Anterior cingulate cortex (tissue), 58 donors: ENCODE measurements around the gene LRCH3.

ENCODE experiments used
- DNase-seq, 58 donors: peaks; one replicate each; lab custom pipeline; 2025; lab: John Stamatoyannopoulos, UW

The LRCH3 gene

DNA sequence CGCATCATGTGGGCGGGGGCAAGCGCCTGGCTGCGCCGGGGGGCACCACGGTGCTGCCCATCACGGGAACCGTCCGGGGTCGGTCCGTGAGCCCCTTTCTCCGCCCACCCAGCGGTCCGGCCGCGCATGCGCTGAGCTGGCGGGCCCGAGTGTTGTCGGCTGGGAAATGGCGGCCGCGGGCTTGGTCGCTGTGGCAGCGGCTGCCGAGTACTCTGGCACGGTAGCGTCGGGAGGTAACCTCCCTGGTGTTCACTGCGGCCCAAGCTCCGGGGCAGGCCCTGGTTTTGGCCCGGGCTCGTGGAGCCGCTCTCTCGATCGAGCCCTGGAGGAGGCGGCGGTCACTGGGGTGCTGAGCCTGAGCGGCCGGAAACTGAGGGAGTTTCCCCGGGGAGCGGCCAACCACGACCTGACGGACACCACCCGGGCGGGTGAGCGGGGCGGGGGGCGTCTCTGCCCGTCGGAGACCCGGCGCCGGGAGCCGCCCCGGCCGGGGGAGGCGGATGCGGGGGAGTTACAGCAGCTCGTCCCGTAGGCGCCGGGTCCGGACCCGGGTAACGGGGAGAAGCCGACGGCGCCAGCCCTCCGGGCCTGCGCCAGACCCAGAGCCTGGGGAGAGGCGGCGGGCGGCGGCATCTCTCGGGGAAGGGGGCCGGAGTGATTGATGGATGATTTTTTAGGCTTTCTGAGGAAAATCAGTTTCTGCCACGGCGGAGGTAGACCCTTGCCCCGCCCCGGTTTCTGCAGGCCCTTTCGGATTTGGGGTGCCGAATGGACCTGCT, at the start of gene LRCH3:
TSS of gene LRCH3 (plus strand) at position 142 of the 779 bp plus-strand sequence. CDS start at position 167, 25 bp downstream.
- peak; percentile 38 to 92 (median 79) for DNase-seq

DNA sequence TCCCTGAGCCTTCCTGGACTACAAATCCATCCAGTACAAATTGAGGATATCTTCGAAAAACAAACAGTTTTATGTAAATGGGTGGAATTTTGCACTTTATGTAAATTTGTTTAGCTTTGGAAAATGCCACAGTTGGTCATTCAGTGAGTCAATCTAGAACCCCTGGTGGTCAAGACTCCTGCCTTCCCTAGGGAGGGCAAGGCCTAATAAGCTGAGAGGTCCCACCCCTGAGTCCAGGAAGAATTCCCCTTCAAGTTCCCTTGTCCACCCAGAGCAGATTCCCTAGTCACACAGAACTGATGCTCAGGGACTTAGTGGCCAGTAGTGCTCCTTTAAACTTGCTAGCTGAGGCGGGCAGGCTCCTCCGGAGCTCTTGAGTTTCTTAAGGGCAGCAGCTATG, 48.3 kb upstream of the LRCH3 start:
- no peak for DNase-seq

DNA sequence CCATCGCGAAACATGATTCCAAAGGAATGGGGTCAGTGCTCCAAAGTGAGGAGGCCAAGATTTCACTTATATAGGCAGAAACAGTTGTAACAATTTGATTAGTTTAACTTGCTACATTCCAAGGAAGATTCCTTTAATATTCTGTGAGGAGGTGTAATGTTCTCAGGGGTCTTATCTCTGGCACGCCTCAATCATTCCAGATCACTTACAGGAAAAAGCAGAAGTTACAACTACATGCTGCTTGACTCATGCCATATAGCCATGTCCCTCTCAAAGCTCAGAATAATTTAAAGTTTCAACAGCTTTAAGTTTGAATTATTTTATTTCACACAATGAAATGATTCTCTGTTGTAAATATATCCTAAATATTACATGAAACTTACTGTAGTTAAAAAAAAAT, 44.8 kb upstream of the LRCH3 start:
- no peak for DNase-seq

DNA sequence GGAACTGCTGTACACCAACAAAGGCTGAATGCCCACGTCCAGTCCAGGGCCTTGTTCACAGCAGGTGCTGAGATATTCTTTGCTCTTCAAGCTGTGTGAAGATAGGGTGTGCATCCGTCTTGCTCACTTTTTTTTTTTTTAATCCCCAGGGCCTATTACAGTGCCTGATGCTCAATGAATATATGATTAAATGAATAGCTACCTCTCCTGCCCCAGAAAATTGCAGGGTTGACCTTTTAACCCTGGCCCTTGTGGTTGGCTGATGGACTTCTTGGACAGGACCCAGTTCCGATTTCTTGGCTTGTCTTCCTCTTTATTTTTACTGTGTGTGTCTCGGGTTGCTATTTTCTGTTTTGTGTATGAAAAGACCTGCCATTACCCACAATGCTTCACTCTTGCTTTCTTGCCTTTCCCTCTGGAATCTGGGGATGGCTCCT, 44.2 kb upstream of the LRCH3 start:
- peak in 1 of 58 donors; percentile 6 for DNase-seq

DNA sequence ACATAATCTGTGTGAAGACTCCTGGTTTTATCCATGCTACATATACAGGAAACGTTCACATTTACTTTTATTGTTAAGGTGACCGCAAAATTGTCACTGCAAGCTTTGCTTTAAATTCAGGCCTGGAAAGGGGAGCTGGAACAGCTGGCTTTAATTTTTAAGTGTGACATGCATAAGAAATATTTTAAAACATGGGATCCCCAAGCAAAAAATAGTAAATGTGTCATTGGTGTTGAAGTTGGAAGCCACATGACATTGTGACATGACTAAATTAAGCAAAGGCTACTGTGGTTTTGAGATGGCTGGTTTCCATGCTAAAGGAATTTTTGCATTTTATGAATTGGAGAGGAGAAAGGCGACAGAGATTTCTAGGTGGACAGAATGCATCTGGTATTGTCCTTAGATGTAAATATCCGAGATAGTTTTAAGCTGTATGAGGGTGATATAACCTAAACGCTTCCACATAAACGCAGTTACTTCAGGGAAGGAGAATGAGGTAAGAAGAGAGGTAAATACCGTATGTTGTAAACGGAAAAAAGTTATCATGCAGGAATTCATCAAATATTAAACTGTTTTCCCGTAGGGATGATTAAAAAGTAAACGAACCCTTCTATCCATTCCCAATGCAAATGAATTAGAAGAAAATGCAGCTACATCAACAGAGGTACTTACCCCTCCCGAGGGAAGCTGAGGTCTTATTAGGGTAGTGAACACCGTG, 42.3 kb upstream of the LRCH3 start:
- no peak for DNase-seq

DNA sequence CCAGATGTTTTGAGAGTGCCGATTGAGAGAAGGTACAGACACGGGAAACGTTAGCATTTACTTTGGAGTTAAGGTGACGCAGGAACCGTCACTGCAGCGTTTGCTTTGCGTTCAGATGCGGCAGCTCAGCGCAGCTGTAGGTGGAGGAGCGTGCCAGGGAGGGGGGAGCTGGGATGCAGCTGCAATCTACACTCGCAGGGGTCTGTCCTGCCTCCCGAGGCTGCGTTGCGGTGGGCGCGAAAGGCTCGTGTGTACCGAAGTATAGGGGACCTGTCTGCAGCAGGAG, 41.8 kb upstream of the LRCH3 start:
- peak in 22 of 58 donors; percentile 56 to 90 (median 79) for DNase-seq

DNA sequence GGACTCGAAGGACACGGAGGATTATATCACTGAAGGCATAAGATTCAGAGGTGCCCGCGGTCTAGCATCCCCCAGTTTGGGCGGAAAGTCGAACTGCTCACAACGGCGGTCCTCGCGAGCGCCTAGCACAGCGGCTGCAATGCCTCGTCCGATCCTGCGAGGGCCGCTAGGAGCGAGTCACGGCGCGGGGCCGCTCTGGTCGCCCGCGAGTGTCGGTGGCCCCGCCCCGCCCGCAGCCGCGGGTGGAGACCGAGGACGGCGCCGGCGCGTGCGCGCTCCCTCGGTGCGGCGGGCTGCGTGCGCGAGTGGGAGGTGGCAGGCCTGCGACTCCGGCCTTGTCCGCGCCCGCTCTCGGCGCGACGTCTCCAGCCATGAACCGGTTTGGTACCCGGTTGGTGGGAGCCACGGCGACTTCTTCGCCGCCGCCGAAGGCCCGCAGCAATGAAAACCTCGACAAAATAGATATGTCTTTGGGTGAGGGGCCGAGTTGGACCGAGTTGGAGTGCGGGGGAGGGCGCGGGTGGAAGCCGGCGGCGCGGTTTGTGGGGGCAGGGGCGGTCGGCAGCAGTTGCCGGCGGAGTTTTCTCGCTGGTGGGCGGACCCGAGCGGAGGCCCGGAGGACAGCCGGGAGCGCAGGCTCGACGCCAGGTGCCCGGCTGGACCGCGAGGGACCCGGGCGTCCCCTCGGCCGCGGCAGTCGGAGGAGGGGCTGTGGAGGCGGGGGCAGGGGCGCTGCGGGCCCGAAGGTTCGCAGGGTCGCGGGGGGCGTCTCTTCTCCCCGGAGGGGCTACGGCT, 41.3 kb upstream of the LRCH3 start, which contains the start of gene FYTTD1:
TSS of gene FYTTD1 (plus strand) at position 283 of the 795 bp plus-strand sequence. CDS start at position 372, 89 bp downstream.
- DNase-seq, result peak; percentile 55 to 96 (median 89)

DNA sequence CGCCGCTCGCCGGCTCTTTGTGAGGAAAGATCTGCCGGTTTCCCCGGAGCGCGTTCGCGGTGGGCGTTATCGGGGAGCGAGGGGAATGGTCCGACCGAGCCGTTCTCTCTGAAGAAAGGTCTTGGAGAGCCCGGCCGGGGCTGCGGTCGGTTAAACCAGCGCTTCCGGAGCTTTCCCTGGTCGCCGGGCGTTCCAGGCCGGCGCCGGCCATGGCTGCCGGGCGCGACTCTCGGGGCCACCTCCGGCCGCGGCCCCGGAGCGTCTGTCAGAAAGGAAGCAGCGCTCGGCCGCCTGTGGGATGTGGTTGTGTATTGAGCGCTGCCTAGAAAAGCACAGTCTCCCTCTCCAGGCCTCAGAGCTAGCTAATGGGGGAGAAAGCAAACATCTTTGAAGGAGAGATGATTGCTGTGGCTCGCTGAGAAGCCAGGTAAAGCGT, 40.6 kb upstream of the LRCH3 start:
- DNase-seq, result peak in 44 of 58 donors; percentile 14 to 72 (median 40)

DNA sequence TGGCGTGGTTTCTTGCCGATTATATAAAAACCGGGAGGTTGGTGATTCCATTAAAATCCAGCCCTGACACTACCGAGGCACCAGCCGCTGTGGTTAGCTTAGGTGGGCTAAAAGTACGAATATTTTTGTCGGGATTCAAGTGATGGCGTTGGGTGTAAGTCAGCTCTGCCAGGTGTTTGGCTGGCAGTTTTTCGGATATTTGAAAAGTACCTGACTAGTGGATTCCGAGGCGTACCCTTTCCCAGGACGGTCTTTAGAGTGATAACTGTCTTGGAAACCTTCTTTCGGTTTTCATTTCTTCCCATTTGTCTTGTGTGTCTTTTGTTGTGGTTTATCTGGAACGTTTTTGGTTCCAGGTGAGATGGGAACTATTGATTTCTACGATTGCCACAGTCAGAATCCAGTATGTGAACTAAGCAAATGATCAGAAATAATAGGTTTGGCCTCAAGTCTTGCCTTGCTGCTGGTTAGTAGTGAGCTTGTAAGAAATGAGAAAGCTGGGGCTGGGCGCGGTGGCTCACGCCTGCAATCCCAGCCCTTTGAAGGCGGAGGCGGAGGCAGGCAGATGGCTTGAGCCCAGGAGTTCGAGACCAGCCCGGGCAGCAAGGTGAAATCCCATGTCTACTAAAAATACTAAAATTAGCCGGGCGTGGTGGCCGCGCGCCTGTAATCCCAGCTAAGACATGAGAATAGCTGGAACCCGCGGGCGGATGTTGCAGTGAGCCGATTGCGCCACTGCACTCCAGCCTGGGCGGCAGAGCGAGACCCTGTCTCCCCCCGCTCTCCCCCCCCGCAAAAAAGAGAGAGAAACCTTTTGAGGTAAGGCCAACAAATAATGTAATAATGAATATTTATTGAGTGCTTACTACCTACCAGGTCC, 40.0 kb upstream of the LRCH3 start:
- peak in 29 of 58 donors; percentile 3 to 72 (median 21) for DNase-seq

DNA sequence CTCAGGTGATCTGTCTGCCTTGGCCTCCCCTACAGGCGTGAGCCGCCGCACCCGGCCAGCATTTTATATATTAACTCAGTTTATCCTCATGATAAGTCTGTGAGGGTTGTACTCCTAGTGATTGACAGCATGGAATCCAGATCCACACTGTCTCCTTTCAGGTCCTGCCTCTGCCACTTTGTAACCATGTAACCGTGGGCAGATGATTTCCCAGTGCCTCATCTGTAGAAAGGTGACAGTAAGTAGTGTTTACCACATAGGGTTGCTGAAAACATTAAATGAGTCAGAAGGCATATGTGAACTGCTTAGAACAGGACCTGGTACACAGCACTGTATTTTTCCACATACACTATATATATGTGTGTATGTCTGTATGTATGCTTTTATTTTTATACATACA, 38.9 kb upstream of the LRCH3 start:
- DNase-seq, result no peak

DNA sequence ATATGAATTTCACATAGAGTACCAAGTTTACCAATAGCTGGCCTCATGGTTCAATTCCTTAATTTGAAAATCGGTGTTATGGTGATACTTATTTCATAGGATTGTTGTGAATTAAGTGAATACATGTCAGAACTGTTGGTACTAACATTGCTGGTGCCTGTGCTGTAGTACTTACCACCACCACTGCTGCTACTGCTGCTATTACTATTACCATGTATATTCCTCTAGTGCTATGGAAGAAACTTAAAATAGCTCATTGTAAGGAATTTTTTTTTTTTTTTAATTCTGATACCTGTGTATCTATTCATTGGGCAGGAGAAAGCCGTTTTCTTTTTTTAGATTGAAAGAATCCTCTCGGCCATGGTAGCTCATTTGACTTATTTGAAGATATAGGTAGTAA, 37.8 kb upstream of the LRCH3 start:
- DNase-seq, result no peak

DNA sequence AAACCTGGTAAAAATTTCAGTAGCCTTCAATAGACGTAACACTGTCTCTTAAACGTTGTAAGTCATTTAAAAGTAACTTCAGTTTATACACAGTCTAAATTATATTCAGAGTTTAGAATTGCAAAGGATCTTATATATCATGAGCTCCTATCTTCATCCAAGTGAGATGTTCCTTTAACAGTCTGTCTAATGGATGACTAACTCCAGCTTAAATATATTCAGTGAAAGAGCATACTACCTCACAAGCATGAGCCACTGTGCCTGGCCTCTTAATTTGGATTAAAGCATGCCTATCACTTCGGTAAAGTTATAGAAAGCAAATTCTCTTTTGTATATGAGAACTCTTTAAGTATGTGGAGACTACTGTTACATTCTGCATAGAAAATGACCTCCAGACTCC, 34.4 kb upstream of the LRCH3 start:
- DNase-seq, result no peak

DNA sequence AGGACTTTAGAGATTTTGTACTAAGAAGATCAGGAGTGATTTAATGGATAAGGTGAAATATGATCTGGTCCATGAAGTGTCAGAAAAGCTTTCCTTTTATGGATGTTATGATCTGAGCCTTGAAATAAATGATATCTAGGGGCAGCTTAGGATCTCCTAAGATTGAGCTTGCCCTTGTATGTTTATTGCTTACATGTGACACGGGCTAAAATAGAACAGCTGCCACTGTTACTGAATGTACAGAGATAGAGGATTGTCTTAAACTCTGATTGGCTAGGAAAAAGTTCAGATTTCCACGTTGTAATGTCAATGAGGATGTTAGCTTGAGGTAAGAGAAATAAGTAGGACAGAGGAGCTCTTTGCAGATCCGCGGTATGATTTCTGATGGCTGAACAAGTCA, 32.5 kb upstream of the LRCH3 start:
- no peak for DNase-seq

DNA sequence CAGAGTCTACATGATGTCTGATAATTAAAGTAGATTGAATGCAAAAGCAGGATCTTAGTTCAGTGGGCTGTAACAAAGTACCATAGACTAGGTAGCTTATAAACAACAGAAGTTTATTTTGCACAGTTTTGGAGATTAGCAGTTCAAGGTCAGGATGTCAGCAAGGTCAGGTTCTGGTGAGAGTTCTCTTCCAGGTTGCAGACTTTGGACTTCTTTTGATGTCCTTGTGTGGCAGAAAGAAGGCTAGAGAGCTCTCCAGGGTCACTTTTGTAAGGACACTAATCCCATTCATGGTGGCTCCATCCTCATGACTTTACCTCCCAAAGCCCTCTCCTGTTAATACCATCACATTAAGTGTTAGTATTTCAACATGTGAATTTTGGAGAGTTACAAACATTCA, 29.3 kb upstream of the LRCH3 start:
- DNase-seq, result no peak

DNA sequence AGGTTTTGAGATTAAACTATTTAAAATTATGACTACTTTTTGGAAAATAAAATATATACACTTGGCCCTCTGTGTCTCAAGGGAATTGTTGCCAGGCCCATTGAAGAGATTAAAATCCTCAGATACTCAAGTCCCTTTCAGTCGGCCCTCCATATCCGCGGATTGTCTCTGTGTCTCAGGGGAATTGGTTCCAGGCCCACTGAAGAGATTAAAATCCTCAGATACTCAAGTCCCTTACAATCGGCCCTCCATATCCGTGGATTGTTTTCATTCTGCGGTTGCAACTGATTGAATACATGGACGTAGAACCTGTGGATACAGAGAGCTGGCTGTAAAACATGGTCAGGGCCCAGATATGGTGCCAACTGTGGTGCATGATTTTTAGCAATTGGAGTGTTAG, 15.7 kb upstream of the LRCH3 start:
- no peak for DNase-seq

DNA sequence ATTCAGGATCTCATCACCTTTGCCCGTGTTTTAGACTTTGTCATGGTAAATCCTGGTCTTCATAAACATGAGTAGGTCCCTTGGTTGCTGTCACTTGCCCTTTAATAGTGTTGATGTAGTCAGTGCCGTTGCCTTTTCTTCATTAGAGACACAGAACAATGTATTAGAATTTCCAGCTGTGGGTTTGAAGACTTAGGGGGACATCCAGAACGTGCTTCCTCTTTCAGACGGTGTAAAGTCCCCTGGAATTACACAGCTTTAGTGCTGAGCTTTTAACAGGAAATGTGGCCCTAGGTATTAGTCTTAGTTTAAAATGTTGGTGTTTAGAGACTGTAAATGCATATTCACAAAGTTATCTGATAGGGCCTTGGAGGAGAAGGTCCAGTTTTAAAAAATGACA, 8.8 kb upstream of the LRCH3 start:
- DNase-seq, result no peak

DNA sequence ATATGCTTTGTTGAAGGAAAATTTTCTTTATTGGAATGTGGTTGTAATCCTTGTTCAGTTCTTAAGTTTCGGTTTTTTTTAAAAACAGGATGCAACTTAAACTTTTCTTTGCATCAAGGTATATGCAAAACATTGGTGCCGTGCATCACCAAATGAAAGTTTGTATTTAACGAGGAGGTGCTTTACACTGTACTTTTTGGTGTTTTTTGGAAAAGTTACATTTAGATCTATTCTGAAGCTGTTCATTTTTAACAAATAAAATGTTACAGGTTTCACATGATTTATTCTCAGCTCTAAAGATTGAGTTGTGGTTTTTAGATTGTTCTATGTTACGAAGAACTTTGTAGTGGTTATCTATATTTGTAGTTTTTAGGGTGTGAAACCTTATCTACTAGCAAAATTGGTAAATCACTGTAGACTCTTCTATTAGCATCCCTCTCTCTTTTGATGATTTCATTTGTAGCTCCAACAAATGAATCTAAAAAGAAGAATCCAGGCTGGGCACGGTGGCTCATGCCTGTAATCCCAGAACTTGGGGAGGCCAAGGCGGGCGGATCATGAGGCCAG, 7.0 kb upstream of the LRCH3 start:
- no peak for DNase-seq

DNA sequence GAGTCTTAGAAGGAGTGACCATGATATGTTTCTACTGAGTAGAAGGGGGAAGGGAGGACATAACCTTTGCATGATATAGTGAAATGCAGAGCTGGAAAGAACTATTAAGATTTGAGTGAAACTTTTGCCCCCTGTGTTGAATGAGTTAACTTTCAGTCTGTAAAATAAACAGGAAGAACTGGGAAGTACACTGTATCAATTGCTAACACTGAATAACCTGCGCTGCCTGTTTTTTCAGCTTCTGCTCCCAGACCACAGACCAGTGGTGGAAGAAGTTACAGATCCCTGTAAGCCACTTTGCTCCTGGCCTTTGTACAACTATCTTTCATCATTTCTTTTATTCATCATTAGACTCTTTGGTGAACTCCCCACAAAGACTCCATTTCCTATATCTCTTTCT, 3.6 kb upstream of the LRCH3 start:
- DNase-seq, result no peak

DNA sequence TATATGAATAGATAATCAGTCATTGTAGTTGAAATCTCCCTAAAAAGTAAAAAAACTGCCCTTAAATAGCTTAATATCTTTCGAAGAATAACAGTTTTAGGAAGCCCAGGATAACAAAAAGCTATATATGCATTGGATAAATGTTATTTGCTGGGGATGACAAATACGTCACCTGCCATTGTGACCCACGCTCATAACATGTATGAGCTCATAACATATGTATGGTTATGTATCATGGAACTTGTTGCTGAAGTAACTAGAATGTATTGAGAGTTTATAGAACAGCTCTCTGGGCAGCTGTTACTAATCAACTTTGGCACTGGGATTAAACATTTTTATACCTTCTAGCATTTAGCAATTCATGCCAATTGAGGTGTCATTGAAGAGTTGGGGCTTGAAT, 1.7 kb upstream of the LRCH3 start:
- DNase-seq, result no peak

DNA sequence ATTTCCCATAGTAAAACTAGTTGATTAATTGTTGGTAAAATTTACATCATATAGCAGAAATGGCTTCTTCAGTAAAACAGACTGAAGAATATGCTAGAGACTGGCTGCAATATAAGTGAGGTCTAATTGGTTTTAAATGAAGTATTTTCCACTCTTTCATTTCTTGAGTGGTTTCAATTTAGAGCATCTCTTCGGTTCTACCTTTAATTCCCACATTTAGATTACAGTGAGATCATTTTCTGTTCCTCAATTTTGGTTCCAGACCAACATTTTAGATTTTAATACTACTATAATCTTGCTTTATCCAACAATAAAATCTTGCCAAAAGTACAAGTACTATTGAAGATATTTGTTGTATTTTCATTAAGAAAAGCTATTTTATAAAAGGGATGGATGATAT, 1.0 kb upstream of the LRCH3 start:
- no peak for DNase-seq
